Kidney epithelial cell (primary cell): Measurements from ENCODE around the gene LEF1. TPM values are rescaled to one million over a fixed set of nuclear protein-coding genes. Genes with fewer than 3 reads are reported as not detected.

Experiments used
- DNase-seq: peaks from one replicate; pipeline ENCODE4 v3.0.0-alpha.2; 2010; ENCODE audit warnings: low read depth
- H3K27me3 ChIP-seq: 2 replicates; pipeline ENCODE4 v1.6.0; 2011; ENCODE audit warnings: low read length; ENCODE audit not compliant: control insufficient read depth, insufficient read depth
- H3K36me3 ChIP-seq: 2 replicates; pipeline ENCODE4 v1.5.1; 2011; ENCODE audit warnings: low read length; ENCODE audit not compliant: control insufficient read depth, insufficient read depth
- H3K4me3 ChIP-seq: 2 replicates; pipeline ENCODE4 v1.5.1; 2011; ENCODE audit warnings: low read depth, mild to moderate bottlenecking, control low read depth, low read length
- CTCF ChIP-seq: IDR thresholded peaks from 2 replicates; pipeline ENCODE4 v1.5.1; 2011; ENCODE audit warnings: mild to moderate bottlenecking, moderate library complexity, low read length, control low read depth, inconsistent platforms; ENCODE audit not compliant: insufficient read depth, poor library complexity, severe bottlenecking
- total RNA-seq: library from RNA; depleted of rRNA; stranded (reverse); fragments of >200 nt; gene quantifications from 2 replicates; pipeline ENCODE4 v1.2.3, GENCODE V29; 2015

The LEF1 gene
- total RNA-seq, 1 donor from 2014 or later = 13.2 TPM

- no peak for TF ChIP-seq CTCF
Measured at GRCh38 chr4:108165586-108165985, 3.1 kb downstream of the LEF1 start.

GRCh38 chr4:108163351-108163750 is 5.4 kb downstream of the LEF1 start:
- H3K4me3 ChIP-seq = no peak overlapping the region

More at GRCh38 chr4:108165586-108165985, 3.1 kb downstream of the LEF1 start:
- Histone ChIP-seq H3K4me3 (no peak overlapping the region), H3K36me3 (no peaks in the 10 kb centered on the region), H3K27me3 (peaks cover 16% of the 10 kb centered on the region)
- no peak for DNase-seq

GRCh38 chr4:108160741-108161352 is 7.9 kb downstream of the LEF1 start:
- Histone ChIP-seq H3K27me3 (no peaks in the 10 kb centered on the region), H3K36me3 (no peaks in the 10 kb centered on the region), H3K4me3 (no peak overlapping the region)
- no peak for DNase-seq
- no peak for TF ChIP-seq CTCF

More at GRCh38 chr4:108163351-108163750, 5.4 kb downstream of the LEF1 start:
- peaks cover 3% of the 10 kb centered on the region for H3K27me3 ChIP-seq
- DNase-seq = no peak
- H3K36me3 ChIP-seq = no peaks in the 10 kb centered on the region
- no peak for TF ChIP-seq CTCF

- DNase-seq = no peak
- Histone ChIP-seq H3K27me3 (no peaks in the 10 kb centered on the region), H3K36me3 (no peaks in the 10 kb centered on the region), H3K4me3 (no peak overlapping the region)
- TF ChIP-seq CTCF = no peak
Measured at GRCh38 chr4:108159845-108160244, 8.9 kb downstream of the LEF1 start.

GRCh38 chr4:108157655-108158054 is 11.1 kb downstream of the LEF1 start:
- H3K4me3 ChIP-seq = no peak overlapping the region
- H3K36me3 ChIP-seq = no peaks in the 10 kb centered on the region
- no peak for DNase-seq
- no peak for TF ChIP-seq CTCF
- H3K27me3 ChIP-seq = no peaks in the 10 kb centered on the region

- no peak for TF ChIP-seq CTCF
- H3K4me3 ChIP-seq = no peak overlapping the region
- no peaks in the 10 kb centered on the region for H3K27me3 ChIP-seq
- DNase-seq = no peak
- no peaks in the 10 kb centered on the region for H3K36me3 ChIP-seq
Measured at GRCh38 chr4:108156391-108156790, 12.3 kb downstream of the LEF1 start.
